GM12865 (cell line): ENCODE measurements around the gene GEMIN2.
"Not testable (repeated sequence)": the region's sequence is repeated elsewhere in the genome, so short reads cannot be mapped to it uniquely, and the experiment has no call there.

Experiments used
- DNase-seq: peaks from one replicate; pipeline ENCODE4 v3.0.0; 2010; ENCODE audit warnings: low read depth
- H3K4me3 ChIP-seq: 2 replicates; pipeline ENCODE4 v1.5.1; 2011; ENCODE audit warnings: mild to moderate bottlenecking, low read depth, low read length, control low read depth
- CTCF ChIP-seq: IDR thresholded peaks from 2 replicates; pipeline ENCODE4 v1.5.1; 2011; ENCODE audit warnings: low read length, control low read depth, low read depth, inconsistent platforms; ENCODE audit not compliant: insufficient read depth; ENCODE audit errors: missing control alignments

GEMIN2 gene

DNA sequence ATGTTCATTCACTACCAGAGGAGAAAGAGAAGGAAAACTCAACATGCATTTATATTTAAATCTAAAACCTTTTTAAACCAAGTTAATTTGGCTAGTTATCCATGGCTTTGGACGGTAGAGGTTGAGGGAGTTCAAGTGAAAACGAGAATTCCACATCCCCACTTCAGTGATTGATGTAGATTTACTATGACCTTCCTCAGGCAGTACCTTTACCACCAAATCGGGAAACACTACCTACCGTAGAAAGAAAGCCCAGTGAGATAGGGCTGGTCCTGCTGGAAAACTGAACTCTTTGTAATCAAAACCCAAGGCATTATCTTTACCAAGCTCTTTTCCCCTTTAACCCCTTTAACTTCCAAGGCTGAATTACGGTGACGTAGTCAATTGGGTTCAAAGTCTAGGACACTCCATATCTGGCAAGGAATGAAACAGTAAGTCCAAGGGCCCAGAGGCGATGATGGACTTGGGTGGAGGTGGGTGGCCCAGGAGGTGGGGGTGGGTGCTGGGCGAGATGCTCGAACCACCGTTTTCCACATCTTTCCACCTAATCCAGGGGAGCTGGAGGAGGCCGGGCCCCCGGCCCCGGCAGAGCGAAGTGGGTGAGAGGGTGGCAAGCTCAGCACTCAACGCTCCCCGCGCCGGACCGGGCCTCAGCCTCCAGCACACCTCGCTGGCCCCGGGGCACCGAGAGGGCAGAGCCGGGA is 11.7 kb upstream of the GEMIN2 start:
- peak overlapping the region; percentile 90 for H3K4me3 ChIP-seq
- TF ChIP-seq CTCF, result no peak
- DNase-seq, result no peak

GRCh38 chr14:39102969-39103957 is 10.9 kb upstream of the GEMIN2 start, which contains the start of gene SEC23A:
SEC23A (minus strand) TSS chr14:39103235; CDS start chr14:39096118, 7,117 bp downstream.
- TF ChIP-seq CTCF, result no peak
- peak within 1 kb of the TSS; percentile 90 for H3K4me3 ChIP-seq
- peak; percentile 94 for DNase-seq

DNA sequence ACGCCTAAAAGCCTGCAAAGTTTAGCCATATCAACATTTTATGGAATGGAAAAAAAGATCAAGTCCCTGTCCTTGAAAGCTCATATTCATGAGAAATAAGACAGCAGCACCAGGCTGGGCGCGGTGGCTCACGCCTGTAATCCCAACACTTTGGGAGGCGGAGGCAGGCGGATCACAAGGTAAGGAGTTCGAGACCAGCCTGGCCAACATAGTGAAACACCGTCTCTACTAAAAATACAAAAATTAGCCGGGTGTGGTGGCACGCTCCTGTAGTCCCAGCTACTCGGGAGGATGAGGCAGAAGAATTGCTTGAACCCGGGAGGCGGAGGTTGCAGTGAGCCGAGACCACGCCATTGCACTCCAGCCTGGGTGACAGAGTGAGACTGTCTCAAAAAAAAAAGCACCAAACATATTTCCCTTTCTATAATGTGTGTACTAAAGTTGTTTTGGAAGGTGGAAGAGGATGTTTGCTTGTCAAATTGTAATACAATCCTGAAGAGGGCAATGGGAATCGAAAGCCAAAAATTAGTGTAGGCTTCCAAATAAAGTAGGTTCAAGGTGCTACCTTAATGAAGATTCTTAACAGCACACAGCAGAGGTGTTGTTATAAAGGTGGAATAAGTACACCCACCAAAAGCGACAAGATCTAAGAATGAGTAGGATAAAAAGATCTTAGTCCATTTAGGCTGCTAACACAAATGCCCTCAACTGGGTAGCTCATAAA is 9.9 kb upstream of the GEMIN2 start:
- H3K4me3 ChIP-seq, result peak overlapping the region; percentile 90

GRCh38 chr14:39107591-39107996 is 6.5 kb upstream of the GEMIN2 start:
- DNase-seq, result peak; percentile 68
- no peak overlapping the region for H3K4me3 ChIP-seq
- peak; percentile 40 for TF ChIP-seq CTCF

More for the DNA sequence above, 9.9 kb upstream of the GEMIN2 start:
- DNase-seq, result not testable (repeated sequence)

DNA sequence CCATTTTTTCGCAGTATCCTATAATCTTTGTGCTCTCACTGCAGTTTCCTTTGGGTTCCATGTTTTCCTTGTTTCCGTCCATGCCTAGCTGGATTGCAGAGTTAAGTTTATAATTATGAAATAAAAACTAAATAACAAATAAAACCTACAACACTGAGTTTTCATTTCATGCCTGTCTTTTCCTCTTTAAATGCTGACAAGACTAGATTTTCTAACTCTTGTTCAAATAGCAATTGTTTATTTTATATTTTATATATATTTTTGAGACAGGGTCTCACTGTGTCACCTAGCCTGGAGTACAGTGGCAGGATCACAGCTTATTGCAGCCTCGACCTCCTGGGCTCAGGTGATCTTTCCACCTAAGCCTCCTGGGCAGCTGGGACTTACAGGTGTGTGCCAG is 5.3 kb upstream of the GEMIN2 start:
- no peak overlapping the region for H3K4me3 ChIP-seq
- no peak for TF ChIP-seq CTCF

GRCh38 chr14:39109893-39110715 is 4.0 kb upstream of the GEMIN2 start:
- peak; percentile 74 for DNase-seq
- peak overlapping the region; percentile 59 for H3K4me3 ChIP-seq
- no peak for TF ChIP-seq CTCF

More for the DNA sequence above, 5.3 kb upstream of the GEMIN2 start:
- no peak for DNase-seq
